ENCODE data around the gene SLX1A. TPM values are rescaled to one million over a fixed set of nuclear protein-coding genes. Genes with fewer than 3 reads are reported as not detected.
A peak's percentile ranks its signal among the peaks of the same experiment; 100 is the strongest.
"Not testable (repeated sequence)": the region's sequence is repeated elsewhere in the genome, so short reads cannot be mapped to it uniquely, and the experiment has no call there.

SLX1A gene
- total RNA-seq, result not detected

- DNase-seq, result not testable (repeated sequence)
Observed at GRCh38 chr16:30193615-30194014, at the start of gene SLX1A, which contains the start of gene BOLA2B. SLX1A (plus strand) TSS chr16:30193875; CDS start chr16:30194085, 210 bp downstream. BOLA2B (minus strand) TSS chr16:30193666; CDS start chr16:30193595, 71 bp downstream.

GRCh38 chr16:30144017-30144416 lies 49.7 kb upstream of the SLX1A start:
- DNase-seq, result no peak

GRCh38 chr16:30144917-30145316 lies 48.8 kb upstream of the SLX1A start:
- no peak for DNase-seq

- DNase-seq, result no peak
Observed at GRCh38 chr16:30145657-30146056, 48.0 kb upstream of the SLX1A start.

- no peak for DNase-seq
Observed at GRCh38 chr16:30147843-30148510, 45.7 kb upstream of the SLX1A start.

- DNase-seq, result no peak
Observed at GRCh38 chr16:30149250-30149930, 44.3 kb upstream of the SLX1A start.

- DNase-seq, result no peak
Observed at GRCh38 chr16:30151091-30151490, 42.6 kb upstream of the SLX1A start.

- DNase-seq, result no peak
Observed at GRCh38 chr16:30152517-30152916, 41.2 kb upstream of the SLX1A start.

GRCh38 chr16:30155188-30155587 lies 38.5 kb upstream of the SLX1A start:
- no peak for DNase-seq

GRCh38 chr16:30157214-30157613 lies 36.5 kb upstream of the SLX1A start:
- no peak for DNase-seq

- DNase-seq, result no peak
Observed at GRCh38 chr16:30163538-30163937, 30.1 kb upstream of the SLX1A start.

GRCh38 chr16:30166202-30166902 lies 27.3 kb upstream of the SLX1A start:
- DNase-seq, result no peak

- DNase-seq, result not testable (repeated sequence)
Observed at GRCh38 chr16:30168746-30169145, 24.9 kb upstream of the SLX1A start.

- DNase-seq, result not testable (repeated sequence)
Observed at GRCh38 chr16:30169416-30169815, 24.3 kb upstream of the SLX1A start.

GRCh38 chr16:30170145-30170544 lies 23.5 kb upstream of the SLX1A start:
- not testable (repeated sequence) for DNase-seq

GRCh38 chr16:30173054-30173453 lies 20.6 kb upstream of the SLX1A start:
- no peak for DNase-seq

GRCh38 chr16:30176876-30177275 lies 16.8 kb upstream of the SLX1A start:
- not testable (repeated sequence) for DNase-seq

- no peak for DNase-seq
Observed at GRCh38 chr16:30179195-30179594, 14.5 kb upstream of the SLX1A start.

- DNase-seq, result no peak
Observed at GRCh38 chr16:30179931-30180330, 13.7 kb upstream of the SLX1A start.

- DNase-seq, result no peak
Observed at GRCh38 chr16:30180741-30181140, 12.9 kb upstream of the SLX1A start.

- peak; percentile 77 for DNase-seq
Observed at GRCh38 chr16:30183233-30184095, 10.2 kb upstream of the SLX1A start, which contains the start of gene CORO1A. CORO1A (plus strand) TSS chr16:30183602; CDS start chr16:30185210, 1,608 bp downstream.

GRCh38 chr16:30184096-30184890 lies 9.4 kb upstream of the SLX1A start:
- peak; percentile 67 for DNase-seq
